Measurements from ENCODE around the gene PALM3.

- no peak for TF ChIP-seq TSHZ2 (CRISPR knock-in tag; IDR thresholded peaks at IDR 0.05)
- no peak for TF ChIP-seq CREB5 (CRISPR knock-in tag; IDR thresholded peaks at IDR 0.05; ENCODE audit: low read depth)
- no peak for TF ChIP-seq ZC3H10 (CRISPR knock-in tag; IDR thresholded peaks at IDR 0.05)
- TF ChIP-seq ZFP3 (CRISPR knock-in tag; IDR thresholded peaks at IDR 0.05), result no peak
- TF ChIP-seq, protein P1, sequence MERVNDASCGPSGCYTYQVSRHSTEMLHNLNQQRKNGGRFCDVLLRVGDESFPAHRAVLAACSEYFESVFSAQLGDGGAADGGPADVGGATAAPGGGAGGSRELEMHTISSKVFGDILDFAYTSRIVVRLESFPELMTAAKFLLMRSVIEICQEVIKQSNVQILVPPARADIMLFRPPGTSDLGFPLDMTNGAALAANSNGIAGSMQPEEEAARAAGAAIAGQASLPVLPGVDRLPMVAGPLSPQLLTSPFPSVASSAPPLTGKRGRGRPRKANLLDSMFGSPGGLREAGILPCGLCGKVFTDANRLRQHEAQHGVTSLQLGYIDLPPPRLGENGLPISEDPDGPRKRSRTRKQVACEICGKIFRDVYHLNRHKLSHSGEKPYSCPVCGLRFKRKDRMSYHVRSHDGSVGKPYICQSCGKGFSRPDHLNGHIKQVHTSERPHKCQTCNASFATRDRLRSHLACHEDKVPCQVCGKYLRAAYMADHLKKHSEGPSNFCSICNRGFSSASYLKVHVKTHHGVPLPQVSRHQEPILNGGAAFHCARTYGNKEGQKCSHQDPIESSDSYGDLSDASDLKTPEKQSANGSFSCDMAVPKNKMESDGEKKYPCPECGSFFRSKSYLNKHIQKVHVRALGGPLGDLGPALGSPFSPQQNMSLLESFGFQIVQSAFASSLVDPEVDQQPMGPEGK (CRISPR knock-in tag; IDR thresholded peaks at IDR 0.05; ENCODE audit: borderline replicate concordance), result no peak
- no peak for TF ChIP-seq ESRRG (CRISPR knock-in tag; IDR thresholded peaks at IDR 0.05)
- no peak for TF ChIP-seq ZNF70 (CRISPR knock-in tag; IDR thresholded peaks at IDR 0.05)
- TF ChIP-seq ZFP30 (CRISPR knock-in tag; IDR thresholded peaks at IDR 0.05), result no peak
- no peak for TF ChIP-seq CSDC2 (CRISPR knock-in tag; IDR thresholded peaks at IDR 0.05)
- TF ChIP-seq, protein P2, sequence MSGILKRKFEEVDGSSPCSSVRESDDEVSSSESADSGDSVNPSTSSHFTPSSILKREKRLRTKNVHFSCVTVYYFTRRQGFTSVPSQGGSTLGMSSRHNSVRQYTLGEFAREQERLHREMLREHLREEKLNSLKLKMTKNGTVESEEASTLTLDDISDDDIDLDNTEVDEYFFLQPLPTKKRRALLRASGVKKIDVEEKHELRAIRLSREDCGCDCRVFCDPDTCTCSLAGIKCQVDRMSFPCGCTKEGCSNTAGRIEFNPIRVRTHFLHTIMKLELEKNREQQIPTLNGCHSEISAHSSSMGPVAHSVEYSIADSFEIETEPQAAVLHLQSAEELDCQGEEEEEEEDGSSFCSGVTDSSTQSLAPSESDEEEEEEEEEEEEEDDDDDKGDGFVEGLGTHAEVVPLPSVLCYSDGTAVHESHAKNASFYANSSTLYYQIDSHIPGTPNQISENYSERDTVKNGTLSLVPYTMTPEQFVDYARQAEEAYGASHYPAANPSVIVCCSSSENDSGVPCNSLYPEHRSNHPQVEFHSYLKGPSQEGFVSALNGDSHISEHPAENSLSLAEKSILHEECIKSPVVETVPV (CRISPR knock-in tag; IDR thresholded peaks at IDR 0.05), result no peak
Observed at GRCh38 chr19:14048443-14049153, 13.3 kb downstream of the PALM3 start.

All from SK-N-SH treated with all-trans-retinoic acid at 6 μM for 48 hours (cell line).